ENCODE results near the gene KCTD17. TPM values are rescaled to one million over a fixed set of nuclear protein-coding genes. Genes with fewer than 3 reads are reported as not detected.

The KCTD17 gene
- total RNA-seq, 1 donor from 2014 or later: 36.4 TPM

DNA sequence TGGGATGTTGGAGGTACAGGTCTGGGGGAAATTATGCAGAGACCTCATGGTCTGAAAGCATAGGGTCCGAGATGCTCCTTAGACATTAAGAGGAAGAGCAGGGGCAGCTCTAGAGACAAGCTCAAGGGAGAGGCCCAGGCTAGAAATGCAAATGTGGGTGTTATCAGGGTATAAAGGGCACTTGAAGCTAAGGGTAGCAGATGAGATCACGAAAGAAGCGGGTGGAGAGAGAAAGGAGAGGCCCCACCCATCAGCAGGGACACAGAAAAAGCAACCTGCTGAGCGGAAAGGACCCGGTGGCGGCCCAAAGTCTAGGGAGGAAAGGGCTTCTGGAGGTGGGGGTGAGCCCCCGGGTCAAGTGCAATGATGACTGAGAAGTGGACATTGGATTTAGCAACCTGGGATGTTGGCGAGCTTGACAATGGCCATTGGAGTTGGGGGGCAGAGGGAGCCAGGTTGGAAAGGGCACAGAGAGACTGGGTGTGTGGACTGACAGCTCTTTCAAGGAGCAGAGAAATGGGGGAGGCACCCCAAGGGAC, 49.1 kb downstream of the KCTD17 start:
- intact Hi-C loops (cut with micrococcal nuclease): no loop called here

DNA sequence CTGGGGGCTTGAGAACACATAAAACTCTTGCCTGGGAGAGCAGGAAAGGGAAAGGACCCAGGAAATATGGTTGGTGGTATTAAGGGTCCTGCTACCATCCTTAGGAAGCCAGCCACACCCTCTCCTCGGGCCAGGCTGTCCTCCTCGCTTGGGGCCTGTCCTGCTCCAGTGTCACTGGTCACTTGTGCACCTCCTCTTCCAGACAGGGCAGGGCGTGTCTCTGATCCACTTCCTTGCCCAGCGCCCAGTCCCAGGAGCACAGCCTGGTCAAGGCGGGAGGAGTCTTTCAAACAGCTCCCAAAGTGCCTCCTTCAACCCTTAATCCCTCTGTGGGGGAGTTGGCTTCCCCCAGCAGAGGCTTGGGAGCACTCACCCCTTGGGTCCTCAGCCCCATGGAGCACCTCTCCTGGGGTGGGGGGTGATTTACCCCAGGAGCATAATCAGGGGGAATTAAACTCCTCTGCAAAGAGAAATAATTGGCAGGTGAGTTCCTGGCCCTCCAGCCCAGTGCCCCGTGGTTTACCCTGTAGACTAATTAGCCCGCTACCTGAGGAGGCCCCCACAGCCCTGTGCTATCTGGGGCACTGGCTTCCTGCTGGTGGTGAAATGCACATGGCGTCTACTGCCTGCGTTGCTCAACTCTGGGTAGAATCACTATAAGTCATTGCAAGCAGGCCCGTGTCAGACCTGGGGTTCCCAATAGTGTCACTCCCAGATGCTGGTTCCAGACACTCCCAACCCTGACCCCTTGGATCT, 49.9 kb downstream of the KCTD17 start:
- intact Hi-C loops (cut with micrococcal nuclease): no loop called here

DNA sequence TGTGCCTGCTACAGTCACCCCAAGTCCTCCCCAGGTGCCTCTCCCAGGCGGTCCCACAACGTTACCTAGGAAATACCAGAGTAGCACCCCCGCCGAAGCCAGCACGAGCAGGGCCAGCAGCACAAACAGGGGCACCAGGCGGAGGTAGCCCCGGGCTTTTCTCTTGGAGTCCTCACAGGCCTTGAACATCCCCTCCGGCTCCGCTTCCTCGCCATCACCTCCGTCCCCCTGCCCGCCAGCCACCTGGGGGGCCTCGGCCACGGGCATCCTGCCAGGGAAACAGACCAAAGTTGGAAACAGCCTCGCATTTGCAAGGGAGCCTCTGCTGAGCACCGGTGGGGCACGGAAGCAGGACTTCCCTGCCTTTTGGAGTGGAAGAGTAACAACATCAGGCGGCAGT, 51.6 kb downstream of the KCTD17 start:
- intact Hi-C loops (cut with micrococcal nuclease): no loop called here

DNA sequence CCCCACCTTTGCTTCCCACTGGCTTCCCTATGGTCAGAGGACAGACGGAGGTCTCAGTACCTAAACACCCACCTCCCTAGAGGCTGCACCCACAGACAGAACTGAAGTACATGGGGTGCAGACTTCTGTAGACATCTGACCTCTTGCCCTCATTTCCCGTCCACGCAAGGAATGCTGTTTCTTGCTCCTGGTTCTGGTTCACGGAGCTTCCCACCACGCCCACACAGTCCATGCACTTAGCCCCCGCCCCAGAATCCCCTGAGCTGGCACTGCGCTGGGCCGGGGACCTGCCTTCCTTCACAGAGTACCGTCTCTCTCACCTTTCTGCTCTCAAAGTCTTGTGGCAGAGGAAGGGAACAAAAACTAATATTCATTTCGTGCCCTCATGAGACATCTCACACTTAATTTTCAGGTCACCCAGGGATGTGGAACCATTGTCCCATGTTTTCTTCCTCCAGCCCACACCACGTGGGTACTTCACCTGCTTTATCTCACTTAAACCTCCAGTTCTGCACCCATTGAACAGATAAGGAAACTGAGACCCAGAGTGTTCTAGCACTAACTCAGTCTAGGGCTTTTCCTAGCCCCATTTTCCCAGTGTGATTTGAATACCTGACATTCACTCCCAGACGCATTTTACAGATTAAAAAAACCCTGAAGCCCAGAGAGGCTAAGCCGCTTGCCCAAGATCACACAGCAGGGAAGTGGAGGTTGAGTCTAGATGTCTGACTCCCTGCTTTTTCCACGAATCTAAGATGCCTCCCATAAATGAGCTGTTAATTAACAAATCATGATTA, 52.3 kb downstream of the KCTD17 start:
- intact Hi-C loops (cut with micrococcal nuclease): no loop called here

DNA sequence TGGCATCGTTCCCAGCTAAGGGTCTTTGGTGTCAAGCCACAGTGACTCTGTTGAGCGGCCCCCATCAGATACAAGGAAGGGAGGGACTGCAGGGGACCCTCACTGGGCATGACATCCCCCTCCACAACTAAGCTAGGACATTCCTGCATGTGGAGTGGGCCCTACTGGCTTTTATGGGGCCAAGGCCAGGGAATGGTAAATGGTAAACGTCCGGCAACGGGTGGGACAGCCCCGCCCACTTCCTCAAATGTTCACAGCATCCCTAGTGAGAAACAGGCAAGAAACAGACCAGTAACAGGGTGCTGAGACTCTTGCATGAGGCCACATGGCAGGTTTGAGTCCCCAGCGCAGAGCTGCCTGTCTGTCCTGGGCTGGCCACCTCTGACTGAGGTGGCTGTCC, 53.6 kb downstream of the KCTD17 start:
- intact Hi-C loops (cut with micrococcal nuclease): no loop called here

DNA sequence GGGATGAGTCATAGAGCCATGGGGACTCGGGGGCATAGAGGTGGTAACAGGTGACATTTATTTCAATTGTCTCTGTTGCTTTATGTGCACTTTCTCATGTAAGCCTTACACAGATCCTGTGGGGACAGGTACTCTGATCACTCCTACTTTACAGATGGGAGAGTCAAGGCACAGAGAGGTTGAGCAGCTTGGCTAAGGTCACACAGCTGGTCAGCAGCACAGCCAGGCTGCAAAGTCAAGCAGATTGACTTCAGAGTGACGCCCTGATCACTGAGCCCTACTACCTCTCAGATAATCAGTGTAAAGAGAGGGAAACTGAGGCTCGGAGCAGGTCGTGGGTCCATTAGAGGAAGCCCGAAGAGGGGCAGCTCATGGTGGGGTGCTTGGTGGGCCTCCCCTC, 54.4 kb downstream of the KCTD17 start:
- intact Hi-C loops (cut with micrococcal nuclease): no loop called here

DNA sequence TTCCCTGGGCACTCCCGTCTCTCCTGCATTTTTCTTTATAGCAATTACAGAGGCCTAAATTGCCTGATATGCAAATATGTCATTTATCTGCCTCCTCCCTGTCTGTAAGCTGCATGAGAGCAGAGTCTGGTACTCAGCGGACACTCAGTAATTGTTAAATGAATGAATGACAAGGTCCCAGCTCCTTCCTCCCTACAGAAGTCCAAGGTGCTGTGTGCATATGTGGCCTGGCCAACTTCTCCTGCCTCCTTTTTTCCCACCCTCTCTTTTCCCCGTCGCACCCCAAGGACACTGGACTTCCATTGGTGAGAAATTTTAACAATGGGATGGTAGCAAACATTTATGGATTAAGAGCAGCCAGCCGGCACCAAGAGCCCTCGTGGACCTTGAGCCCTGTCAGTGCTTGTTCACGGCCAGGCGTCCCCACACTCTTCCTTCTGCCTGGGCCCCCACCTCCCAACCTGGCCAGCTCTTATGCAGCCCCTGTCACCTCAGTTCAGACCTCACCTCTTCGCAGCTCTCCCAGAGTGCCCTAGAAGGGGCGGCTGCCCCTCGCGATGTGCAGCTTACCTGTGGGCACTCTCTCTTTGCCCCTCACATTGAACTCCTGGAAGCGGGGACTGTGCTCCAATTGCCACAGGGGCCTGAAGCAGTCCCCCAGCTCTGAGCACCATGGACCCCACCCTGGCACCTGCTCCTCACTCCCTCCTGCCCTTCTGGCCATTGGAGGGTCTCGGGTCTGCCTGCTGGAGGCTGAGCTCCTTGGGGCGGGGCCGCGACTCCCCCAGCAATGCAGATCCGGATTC, 56.5 kb downstream of the KCTD17 start:
- intact Hi-C loops (cut with micrococcal nuclease): no loop called here

DNA sequence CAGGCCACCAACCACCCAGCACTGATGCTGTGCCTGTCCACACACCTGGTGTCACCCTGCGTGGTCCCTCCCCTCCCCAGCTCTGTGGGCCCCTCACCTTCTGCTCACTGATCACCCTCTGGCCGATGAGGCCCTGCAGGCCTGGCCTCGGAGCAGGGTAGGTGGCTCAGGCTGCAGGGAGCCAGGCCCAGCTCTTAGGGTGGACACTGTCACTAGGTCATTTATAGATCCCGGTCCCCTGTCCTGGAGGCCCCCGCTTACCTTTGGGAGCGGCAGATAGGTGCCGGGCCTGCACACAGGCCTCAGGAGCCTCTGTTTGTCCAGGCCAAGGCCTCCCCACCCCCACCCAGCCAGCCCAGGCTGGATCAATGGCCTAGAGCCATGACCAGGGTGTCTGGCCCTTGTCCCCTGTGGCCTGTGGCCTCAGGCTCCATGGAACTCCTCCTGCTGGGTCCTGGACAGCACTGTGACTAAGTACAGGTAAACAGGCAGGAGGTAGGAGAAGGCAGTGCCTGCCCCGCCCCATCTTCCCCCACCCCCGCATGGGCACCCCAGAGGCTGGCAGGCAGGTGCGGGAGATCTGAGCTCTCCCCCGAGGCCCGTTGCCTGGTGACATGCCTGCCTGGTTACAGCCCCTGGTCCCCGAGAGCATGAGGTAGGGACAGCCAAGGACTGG, 57.8 kb downstream of the KCTD17 start, which contains the start of gene TMPRSS6:
Gene TMPRSS6 (minus strand): TSS at position 472 of the 676 bp plus-strand sequence. CDS start 6,296 bp downstream, outside the sequence.
- intact Hi-C loops (cut with micrococcal nuclease): no loop called here

DNA sequence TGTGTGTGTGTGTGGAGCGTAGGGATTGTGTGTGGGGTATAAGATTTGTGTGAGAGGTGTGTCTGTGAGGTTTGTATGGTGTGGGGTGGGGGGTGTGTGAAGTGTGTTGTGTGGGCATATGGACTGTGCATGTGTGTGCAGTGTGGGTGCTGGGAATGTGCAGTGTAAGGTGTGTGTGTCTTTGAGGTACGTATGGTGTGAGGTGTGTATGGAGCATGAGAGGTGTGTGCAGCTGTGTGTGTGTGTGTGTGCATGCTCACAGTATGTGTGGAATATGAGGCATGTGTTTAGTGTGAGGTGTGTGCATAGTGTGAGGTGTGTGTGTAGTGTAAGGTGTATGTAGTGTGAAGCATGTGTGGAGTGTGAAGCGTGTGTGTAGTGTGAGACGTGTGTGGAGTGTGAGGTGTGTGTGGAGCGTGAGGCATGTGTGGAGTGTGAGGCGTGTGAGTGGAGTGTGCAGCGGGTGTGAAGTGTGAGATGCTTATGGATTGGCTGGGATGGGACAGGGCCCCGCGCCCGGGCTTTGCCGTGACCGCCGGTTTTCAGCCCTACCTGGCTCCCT, 59.7 kb downstream of the KCTD17 start:
- intact Hi-C loops (cut with micrococcal nuclease): no loop called here

DNA sequence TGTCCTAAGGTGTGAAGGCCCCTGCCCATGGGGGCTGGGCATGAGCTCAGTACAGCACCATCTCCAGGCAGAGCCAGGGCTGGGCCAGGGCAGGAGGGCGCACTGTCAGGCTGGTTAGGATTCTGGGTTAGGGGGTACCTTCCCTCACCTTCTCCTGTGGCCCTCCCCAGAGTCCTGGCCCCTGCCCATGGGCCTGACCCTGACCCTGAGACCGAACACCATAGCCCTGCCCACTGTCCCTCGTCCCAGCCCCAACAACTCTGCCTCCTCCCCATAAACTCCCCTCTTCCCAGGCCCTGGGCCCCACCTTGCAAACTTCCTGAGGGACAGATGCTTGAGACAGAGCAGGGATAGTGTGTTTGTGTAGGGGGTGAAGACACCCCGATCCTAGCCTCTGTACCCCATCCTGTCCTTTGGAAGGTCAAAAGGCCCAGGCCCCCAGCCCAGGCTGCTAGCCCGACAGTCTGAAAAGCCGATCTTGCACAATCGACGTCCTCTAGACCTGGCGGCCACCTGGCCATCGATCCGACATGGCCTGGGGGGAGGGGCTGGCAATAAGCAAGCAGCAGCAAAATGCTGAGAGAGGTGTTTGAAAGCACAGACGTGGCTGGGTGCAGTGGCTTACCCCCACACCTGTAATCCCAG, 60.7 kb downstream of the KCTD17 start:
- intact Hi-C loops (cut with micrococcal nuclease): no loop called here

Other genes starting within 250 kb of the KCTD17 start
- gene PVALB, start 234.7 kb upstream of the KCTD17 start, total RNA-seq: not detected in 2 replicates
- gene NCF4, start 190.7 kb upstream of the KCTD17 start, total RNA-seq: 53.0 and 57.0 TPM in 2 replicates
- 7.8 TPM in 2 replicates for gene CSF2RB, start 138.1 kb upstream of the KCTD17 start, total RNA-seq
- gene TST, start 32.3 kb upstream of the KCTD17 start, total RNA-seq: 7.2 and 7.5 TPM in 2 replicates
- 22.2 and 22.4 TPM in 2 replicates for gene MPST, start 32.0 kb upstream of the KCTD17 start, total RNA-seq
- gene TMPRSS6, start 58.0 kb downstream of the KCTD17 start, total RNA-seq: 0.55 and 0.75 TPM in 2 replicates
- 152 and 167 TPM in 2 replicates for gene IL2RB, start 98.2 kb downstream of the KCTD17 start, total RNA-seq
- gene C1QTNF6, start 136.5 kb downstream of the KCTD17 start, total RNA-seq: 6.4 and 6.9 TPM in 2 replicates
- 0.61 and 0.64 TPM in 2 replicates for gene SSTR3, start 160.7 kb downstream of the KCTD17 start, total RNA-seq
- 806 and 809 TPM in 2 replicates for gene RAC2, start 192.5 kb downstream of the KCTD17 start, total RNA-seq
- 89.5 and 91.2 TPM in 2 replicates for gene CYTH4, start 230.8 kb downstream of the KCTD17 start, total RNA-seq